Lower leg skin (tissue), 3 donors: ENCODE measurements around the gene TBX4.

ENCODE experiments used
- CTCF ChIP-seq, 3 donors: fragments of 450-650 bp; IDR thresholded peaks; one replicate each; pipeline ENCODE4 v1.5.1; 2016; ENCODE audit warnings: antibody characterized with exemption in 3 of 3, mild to moderate bottlenecking in 3 of 3, moderate library complexity in 2 of 3
- POLR2A ChIP-seq, 2 donors: fragments of 450-650 bp; IDR thresholded peaks; one replicate each; pipeline ENCODE4 v1.6.1; 2016 to 2017; ENCODE audit warnings: antibody characterized with exemption in 2 of 2, mild to moderate bottlenecking in 1 of 2, moderate library complexity in 1 of 2

- TF ChIP-seq CTCF (IDR thresholded peaks at IDR 0.05): no peak
- no peak for TF ChIP-seq POLR2A (IDR thresholded peaks at IDR 0.05)
Measured at GRCh38 chr17:61490540-61490975, 38.3 kb downstream of the TBX4 start.
